ENCODE results near the gene ANAPC7. TPM values are rescaled to one million over a fixed set of nuclear protein-coding genes. Genes with fewer than 3 reads are reported as not detected.
A peak's percentile ranks its signal among the peaks of the same experiment; 100 is the strongest.

ANAPC7 gene
- total RNA-seq, 3 donors from 2014 or later: 31.9 to 50.3 (median 32.8) TPM

DNA sequence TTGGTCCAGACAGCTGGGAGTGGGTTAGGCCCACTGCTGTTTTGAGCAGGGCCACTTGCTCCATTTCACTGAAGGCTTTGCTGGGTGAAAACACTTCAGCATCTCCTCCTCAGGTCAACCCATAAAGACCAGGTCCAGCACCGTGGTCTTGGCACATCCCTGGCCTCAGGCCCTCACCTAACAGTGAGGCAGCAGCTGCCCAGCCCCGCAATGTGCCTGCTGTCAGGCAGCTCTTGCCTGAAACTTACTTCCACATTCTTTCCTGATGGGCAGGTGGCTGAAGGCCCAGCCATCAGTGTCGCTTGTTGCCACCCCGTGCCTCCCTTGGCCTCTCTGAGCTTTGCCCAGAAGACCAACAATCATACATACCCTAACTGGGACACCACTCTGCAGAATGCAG lies 54.4 kb downstream of the ANAPC7 start:
- DNase-seq: no peak
- Histone ChIP-seq H3K36me3 (ENCODE audit: low read depth) (peaks cover 12% of the 10 kb centered on the region), H3K4me1 (ENCODE audit: low read depth) (no peaks in the 10 kb centered on the region), H3K9me3 (no peaks in the 10 kb centered on the region), H3K4me3 (no peak overlapping the region)
- TF ChIP-seq, protein P1, sequence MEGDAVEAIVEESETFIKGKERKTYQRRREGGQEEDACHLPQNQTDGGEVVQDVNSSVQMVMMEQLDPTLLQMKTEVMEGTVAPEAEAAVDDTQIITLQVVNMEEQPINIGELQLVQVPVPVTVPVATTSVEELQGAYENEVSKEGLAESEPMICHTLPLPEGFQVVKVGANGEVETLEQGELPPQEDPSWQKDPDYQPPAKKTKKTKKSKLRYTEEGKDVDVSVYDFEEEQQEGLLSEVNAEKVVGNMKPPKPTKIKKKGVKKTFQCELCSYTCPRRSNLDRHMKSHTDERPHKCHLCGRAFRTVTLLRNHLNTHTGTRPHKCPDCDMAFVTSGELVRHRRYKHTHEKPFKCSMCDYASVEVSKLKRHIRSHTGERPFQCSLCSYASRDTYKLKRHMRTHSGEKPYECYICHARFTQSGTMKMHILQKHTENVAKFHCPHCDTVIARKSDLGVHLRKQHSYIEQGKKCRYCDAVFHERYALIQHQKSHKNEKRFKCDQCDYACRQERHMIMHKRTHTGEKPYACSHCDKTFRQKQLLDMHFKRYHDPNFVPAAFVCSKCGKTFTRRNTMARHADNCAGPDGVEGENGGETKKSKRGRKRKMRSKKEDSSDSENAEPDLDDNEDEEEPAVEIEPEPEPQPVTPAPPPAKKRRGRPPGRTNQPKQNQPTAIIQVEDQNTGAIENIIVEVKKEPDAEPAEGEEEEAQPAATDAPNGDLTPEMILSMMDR (IDR thresholded peaks at IDR 0.05): no peak
- intact Hi-C loops (cut with DNase I, micrococcal nuclease): no loop called here
- no peak for ATAC-seq

DNA sequence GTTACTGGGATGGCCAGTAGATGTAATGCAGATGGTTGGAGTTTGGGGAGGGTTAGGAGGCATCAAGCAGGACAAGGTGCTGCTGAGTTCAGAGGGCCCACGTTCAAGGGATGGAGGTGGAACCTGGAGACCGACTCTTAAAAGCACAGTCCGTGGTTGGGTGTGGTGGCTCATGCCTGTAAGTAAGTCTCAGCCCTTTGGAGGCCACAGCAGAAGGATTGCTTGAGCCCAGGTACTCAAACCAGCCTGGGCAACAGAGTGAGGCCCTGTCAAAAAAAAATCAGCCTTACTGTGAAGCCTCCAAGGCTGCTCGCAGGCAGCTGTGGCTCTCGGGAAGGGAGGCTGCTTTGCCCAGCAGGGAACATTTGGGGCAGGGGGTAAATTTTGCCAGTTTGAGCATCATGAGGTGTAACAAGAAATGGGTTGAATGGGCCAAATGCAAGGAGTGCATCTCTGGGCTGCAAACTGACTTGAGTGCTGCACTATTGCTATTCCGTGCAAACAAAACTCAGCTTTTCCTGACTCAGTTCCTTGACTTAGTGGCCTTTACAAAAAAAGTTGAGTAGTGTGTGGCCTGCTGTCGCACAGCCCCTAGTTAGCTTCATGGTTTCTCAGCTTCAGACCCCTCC lies 55.0 kb downstream of the ANAPC7 start:
- DNase-seq: no peak
- no peak overlapping the region for H3K4me3 ChIP-seq
- TF ChIP-seq, protein P1 (IDR thresholded peaks at IDR 0.05): no peak
- ATAC-seq: no peak
- H3K9me3 ChIP-seq: no peaks in the 10 kb centered on the region
- H3K4me1 ChIP-seq (ENCODE audit: low read depth): no peaks in the 10 kb centered on the region
- H3K36me3 ChIP-seq (ENCODE audit: low read depth): peaks cover 12% of the 10 kb centered on the region
- intact Hi-C loops (cut with DNase I, micrococcal nuclease): no loop called here

DNA sequence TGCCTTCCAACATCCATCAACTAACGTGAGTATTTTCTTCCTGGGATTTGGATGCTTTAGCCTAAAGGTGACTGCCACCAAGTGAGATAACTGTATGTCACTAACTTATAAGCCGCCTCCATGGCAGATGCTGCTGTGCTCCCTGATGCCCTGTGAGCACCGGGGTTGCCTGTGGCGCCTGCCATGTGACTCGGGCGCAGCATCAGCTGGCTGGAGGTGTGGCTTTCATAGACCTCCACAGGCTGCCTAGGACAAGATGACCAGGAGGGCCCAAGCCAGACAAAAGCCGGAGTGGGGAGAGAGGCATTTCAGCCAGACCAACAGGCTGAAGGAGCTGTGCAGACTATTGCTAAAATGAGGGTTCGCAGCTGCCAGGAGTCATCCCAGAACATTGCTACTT lies 55.7 kb downstream of the ANAPC7 start:
- DNase-seq (no peak), ATAC-seq (no peak)
- Histone ChIP-seq H3K4me1 (ENCODE audit: low read depth) (no peaks in the 10 kb centered on the region), H3K4me3 (no peak overlapping the region), H3K36me3 (ENCODE audit: low read depth) (peaks cover 16% of the 10 kb centered on the region), H3K9me3 (no peaks in the 10 kb centered on the region)
- intact Hi-C loops (cut with DNase I, micrococcal nuclease): no loop called here
- TF ChIP-seq, protein P1 (IDR thresholded peaks at IDR 0.05): no peak

DNA sequence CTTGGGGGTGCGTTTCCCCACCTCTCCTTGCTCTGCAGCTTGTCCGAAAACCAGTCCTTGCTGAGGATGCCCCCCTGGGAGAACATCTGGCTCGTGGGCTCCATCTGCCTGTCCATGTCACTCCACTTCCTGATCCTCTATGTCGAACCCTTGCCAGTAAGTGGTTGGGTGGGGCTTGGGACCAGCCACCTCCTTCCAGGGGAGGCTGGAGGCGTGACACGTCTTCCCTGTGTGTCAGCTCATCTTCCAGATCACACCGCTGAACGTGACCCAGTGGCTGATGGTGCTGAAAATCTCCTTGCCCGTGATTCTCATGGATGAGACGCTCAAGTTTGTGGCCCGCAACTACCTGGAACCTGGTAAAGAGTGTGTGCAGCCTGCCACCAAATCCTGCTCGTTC lies 57.5 kb downstream of the ANAPC7 start:
- Histone ChIP-seq H3K4me1 (ENCODE audit: low read depth) (no peaks in the 10 kb centered on the region), H3K9me3 (no peaks in the 10 kb centered on the region), H3K4me3 (no peak overlapping the region), H3K36me3 (ENCODE audit: low read depth) (peaks cover 30% of the 10 kb centered on the region)
- intact Hi-C loops (cut with DNase I, micrococcal nuclease): no loop called here
- ATAC-seq: no peak
- TF ChIP-seq, protein P1 (IDR thresholded peaks at IDR 0.05): no peak
- DNase-seq: no peak

DNA sequence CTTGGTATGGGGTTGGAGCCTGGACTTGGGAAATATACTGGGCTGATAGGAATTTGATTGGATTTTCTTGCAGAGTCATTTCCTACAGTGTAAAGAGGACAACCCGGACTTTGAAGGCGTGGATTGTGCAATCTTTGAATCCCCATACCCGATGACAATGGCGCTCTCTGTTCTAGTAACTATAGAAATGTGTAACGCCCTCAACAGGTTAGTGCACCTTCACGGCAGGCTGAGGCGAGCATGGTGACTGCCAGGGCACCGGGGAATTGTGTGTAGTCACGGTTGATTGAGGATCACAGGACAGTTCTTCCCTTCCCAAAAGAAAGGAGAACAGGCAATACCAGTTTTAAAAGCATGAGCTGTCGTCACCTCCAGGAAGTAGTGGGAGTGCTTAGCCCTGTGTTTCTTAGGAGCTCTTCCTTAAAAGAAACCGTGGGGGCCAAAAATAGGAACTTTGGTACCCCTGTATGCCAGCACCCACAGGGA lies 58.3 kb downstream of the ANAPC7 start:
- no peak for DNase-seq
- Histone ChIP-seq H3K9me3 (no peaks in the 10 kb centered on the region), H3K4me3 (no peak overlapping the region), H3K4me1 (ENCODE audit: low read depth) (no peaks in the 10 kb centered on the region), H3K36me3 (ENCODE audit: low read depth) (peaks cover 37% of the 10 kb centered on the region)
- ATAC-seq: peak; percentile 87
- TF ChIP-seq, protein P1 (IDR thresholded peaks at IDR 0.05): no peak
- intact Hi-C loops (cut with DNase I, micrococcal nuclease): no loop called here
